Inferior parietal cortex (tissue), 1 donor: ENCODE results near the gene KLHDC7A.

Source experiments
- DNase-seq: peaks from one replicate; pipeline ENCODE4 v3.0.0-alpha.2; 2016; ENCODE audit errors: extremely low spot score

The KLHDC7A gene

DNA sequence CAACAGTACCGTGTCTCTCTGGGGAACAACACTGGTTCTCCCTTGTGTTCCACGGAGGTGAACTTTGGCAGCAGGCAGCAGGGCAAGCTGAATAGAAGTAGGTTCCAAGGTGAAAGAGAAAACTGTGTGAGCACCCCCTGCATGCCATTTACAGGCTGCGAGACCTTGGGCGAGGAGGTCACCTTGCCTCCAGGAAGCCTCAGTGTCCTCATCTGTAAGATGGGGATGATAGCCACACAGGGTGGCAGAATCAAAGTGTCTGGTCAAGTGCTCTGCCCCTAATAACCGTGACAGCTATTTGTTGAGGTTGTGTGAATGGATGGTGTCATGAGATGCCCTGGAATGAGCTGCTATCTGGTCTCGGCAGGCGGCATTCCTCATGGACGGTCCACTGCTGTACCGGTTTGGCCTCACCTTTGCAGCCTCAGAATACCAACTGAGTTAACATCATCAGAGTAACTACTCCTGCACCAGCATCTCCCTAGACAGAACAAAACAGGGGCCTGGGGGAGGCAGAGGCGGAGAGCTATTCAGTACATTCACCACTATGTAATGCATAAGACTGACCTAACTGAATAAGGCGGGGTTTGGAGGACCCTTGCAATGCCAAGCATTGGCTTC, 7.4 kb upstream of the KLHDC7A start:
- no peak for DNase-seq

DNA sequence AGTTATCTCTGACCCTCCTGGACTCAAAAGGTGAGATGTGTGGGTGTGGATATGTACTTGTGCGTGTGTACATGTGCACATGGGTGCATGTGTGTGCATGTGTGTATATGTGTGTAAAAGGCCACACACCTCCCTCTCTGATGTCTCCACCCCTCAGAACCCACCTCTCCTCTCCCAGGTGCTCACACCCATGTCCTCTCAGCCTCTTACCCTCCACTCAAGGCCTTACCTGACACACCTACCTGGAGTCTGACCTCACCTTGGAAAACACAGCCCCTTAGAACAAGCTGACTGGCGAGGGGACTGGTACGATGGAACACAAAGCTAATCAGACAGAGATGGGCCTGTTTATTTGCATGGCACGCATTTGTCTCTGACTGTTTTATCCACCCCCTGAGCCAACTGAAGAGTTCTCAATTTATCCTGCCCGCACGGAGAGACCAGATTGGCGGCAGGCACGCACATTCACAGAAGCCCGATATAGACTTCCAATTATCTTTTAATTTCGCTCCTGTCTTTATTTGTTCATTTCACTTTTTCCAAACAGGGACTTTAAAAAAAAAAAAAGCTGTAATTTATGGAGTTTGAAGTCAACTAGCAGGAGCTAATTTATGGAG, 6.1 kb upstream of the KLHDC7A start:
- no peak for DNase-seq

DNA sequence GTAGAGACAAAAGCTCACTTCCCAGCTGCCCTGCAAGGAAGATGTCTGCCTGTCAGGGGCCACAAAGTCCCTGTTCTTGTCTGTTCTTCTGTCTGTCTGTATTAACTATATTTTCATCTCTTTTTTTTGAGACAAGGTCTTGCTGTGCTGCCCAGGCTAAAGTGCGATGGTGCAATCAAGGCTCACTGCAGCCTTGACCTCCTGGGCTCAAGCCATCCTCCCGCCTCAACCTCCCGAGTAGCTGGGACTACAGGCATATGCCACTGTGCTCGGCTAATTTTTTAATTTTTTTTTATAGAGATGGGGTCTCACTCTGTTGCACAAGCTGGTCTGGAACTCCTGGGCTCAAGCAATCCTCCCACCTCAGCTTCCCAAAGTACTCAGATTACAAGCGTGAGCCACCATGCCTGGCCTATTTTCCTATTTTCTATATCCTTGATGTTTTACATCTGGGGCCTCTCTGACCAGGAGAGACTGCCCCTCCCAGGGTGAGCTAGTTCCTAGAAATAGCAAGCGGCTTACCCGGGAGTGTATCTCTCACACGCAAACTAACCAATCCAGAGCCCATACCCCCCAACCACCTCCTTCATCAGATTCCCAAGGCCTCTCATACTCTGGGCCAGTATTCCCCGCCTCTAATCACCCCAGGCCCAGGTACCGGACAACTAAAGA, 5.4 kb upstream of the KLHDC7A start:
- DNase-seq = no peak

DNA sequence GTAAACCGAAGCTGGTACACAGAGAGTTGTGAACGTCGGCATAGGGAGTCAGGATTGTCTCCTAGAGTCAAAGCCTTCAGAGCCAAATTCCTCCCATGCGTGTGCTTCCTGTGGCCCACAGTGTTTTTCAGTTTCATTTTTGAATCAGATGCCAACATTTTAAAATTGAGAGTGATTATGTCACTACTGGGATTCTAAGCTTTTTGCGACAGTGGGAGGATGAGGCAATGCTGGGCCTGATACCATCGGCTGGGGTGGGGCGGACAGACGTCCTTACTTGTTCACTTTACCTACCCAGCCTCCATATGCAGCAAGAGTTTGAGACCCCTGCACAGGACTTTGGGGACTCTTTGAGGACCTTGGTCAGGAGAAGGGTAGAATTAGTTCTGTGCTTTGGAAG, 1.3 kb upstream of the KLHDC7A start:
- no peak for DNase-seq

DNA sequence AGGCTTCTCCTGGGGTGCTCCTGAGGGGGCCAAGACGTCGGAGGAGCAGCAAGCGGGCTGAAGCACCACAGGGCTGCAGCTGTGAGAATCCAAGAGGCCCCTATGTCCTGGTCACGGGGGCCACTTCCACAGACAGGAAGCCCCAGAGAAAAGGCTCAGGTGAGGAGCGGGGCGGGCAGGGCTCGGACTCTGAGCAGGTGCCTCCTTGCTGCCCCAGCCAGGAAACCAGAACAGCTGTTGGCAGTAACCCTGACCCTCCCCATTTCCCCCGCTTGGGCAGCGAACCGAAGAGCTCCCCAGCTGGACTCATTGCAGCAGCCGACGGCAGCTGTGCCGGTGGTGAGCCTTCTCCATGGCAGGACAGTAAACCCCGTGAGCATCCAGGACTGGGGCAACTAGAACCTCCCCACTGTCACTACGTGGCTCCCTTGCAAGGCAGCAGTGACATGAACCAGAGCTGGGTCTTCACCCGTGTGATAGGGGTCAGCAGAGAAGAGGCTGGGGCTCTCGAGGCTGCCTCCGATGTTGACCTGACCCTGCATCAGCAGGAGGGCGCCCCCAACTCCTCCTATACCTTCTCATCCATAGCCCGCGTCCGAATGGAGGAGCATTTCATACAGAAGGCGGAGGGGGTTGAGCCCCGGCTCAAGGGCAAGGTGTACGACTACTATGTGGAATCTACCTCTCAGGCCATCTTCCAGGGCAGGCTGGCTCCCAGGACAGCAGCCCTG, 625 bp downstream of the KLHDC7A start:
- DNase-seq = no peak

DNA sequence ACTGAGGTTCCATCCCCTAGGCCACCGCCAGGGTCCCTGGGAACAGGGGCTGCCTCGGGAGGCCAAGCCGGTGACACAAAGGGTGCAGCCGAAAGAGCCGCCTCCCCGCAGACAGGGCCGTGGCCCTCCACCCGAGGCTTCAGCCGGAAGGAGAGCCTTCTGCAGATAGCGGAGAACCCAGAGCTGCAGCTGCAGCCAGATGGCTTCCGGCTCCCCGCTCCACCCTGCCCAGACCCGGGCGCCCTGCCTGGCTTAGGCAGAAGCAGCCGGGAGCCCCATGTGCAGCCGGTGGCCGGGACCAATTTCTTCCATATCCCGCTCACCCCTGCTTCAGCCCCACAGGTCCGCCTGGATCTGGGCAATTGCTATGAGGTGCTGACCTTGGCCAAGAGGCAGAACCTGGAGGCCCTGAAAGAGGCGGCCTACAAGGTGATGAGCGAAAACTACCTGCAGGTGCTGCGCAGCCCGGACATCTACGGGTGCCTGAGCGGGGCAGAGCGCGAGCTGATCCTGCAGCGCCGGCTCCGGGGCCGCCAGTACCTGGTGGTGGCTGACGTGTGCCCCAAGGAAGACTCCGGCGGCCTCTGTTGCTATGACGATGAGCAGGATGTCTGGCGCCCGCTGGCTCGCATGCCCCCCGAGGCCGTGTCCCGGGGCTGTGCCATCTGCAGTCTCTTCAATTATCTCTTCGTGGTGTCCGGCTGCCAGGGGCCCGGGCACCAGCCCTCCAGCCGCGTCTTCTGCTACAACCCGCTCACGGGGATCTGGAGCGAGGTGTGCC, 1.4 kb downstream of the KLHDC7A start:
- DNase-seq = no peak

DNA sequence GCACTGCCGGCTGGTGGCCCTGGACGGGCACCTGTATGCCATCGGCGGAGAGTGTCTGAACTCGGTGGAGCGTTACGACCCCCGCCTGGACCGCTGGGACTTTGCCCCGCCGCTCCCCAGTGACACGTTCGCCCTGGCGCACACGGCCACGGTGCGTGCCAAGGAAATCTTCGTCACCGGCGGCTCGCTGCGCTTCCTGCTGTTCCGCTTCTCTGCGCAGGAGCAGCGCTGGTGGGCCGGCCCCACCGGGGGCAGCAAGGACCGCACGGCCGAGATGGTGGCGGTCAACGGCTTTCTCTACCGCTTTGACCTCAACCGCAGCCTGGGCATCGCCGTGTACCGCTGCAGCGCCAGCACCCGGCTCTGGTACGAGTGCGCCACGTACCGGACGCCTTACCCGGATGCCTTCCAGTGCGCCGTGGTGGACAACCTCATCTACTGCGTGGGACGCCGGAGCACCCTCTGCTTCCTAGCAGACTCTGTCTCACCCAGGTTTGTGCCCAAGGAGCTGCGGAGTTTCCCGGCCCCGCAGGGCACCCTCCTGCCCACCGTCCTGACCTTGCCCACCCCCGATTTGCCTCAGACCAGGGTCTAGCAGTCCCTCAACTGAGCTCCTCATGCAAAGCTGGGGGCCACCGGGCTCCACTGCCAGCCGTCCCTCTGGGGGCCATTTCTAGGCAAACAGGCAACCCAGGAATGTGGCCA, 2.1 kb downstream of the KLHDC7A start:
- no peak for DNase-seq

- no peak for DNase-seq
These were observed 3.5 kb downstream of the KLHDC7A start for GRCh38 chr1:18484276-18484675.

DNA sequence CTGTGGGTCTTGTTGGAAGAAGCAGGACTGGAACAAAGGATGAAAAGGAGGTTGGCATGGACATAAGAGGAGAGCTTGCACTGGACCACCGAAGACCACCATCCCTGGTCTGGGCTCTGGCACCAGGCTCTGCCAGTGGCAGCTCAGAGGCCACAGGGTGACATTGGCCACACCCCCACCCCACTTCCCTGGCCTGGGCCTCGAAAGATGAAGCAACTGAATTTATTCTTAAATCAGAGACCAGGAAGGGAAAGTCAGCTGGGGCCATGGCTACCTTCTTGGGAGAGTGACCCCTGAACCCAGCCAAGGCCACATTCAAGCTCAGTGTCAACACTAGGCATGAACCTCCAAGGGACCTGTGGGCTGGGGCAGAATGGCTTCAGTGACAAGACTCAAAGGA, 4.0 kb downstream of the KLHDC7A start:
- DNase-seq = no peak

DNA sequence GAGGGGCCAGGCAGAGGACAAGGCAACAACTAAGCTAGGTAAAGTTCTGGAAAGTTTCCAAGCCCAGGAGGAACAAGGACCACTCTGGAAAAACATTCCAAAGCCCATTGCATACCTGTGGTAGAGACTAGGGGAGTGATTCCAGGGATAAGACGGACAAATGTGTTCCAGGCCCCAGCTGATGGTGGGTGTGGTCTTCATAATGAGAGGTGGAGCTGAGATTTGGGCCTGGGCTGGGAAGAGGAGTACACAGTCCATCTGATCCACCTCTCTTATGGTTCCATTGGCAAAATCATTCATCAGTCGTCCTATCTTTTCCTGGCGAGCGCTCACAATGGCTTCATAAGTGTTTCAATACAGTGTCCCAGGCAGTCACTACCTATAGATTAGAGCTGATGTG, 4.5 kb downstream of the KLHDC7A start:
- DNase-seq = no peak

DNA sequence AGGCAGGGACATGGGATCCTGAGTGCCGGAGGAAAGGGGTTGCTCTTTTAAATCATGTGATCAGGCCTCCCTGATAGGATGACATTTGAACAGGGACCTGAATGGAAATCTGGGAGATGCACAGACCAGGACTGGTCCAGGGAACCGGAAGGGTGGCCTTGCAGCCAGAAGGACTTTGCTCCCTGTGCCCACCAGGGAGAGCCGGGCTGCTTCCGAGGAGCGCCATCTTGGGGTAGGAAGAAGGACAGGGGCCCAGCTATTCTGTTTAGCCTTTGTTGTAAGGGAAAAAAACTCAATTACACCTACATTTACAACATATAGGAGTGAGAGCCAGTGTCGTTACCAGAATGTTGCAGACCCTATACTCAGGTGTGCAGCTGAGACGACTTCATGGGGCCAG, 5.5 kb downstream of the KLHDC7A start:
- no peak for DNase-seq

DNA sequence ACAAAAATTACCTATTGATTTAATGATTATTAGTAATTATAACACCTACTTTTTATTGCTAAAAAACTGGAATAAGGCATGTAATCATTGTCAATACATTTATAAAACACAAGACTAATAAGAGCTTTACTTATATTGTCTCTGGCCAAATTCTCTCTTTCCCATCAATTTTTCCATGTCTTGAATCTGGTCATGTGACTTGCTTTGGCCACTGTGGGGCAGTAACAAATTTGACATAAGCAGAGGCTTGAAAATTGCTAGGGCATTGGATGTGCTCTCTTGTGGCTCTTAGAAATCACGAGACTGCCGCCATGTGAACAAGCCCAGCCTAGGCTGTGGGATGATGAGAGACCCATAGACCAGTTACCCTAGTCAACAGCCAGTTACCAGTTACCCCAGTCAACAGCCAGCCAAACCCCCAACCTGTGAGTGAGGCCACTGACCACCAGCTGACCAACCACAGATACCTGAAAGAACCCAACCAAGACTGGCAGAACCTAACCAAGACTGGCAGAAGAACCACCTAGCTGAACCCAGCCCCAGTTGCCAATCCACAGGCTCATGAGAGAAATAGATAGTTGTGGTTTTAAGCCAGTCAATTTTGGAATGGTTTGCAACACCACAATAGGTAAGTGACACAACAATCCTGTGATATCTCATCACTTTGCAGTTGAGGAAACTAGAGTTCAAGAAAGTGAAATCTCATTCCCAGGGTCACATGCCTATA, 8.8 kb downstream of the KLHDC7A start:
- no peak for DNase-seq

DNA sequence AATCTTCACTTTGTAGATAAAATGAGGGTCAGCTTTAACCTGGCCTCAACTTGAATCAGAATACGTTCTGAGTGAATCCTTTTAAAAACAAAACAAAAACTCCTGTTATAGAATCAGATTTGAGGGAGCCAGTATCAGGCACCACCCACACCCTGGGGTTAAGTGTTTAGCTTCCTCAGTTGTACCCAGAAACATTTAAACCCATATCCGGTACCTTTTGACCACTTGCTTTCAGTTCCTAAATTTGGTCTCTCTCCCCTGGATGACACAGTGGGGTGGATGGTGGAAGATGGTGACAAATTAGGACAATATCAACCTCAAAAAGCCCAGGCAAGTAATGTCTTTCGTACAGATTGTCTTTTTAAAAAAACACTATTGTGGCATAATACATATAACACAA, 10.4 kb downstream of the KLHDC7A start:
- DNase-seq = no peak

- no peak for DNase-seq
These were observed 13.6 kb downstream of the KLHDC7A start for GRCh38 chr1:18494304-18494703.

- no peak for DNase-seq
These were observed 14.9 kb downstream of the KLHDC7A start for GRCh38 chr1:18495635-18496034.

DNA sequence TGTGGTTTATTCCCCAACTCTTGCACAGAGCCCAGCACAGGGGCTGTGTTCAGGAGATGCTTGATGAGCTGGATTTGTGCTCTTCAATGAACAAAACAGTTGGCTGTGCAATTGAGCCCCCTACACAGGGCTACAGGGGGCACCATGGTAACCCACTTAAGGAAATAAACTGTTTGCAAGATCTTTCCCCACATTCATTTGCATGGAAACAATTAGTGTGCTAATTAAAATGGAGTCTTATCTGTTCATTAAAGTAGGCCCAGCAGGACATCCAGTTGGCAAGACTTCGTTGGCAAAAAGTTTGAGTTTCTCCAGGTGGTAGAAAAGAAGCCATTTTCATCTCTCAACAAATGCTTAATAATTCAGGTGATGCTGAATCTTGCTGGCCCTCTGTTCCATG, 15.3 kb downstream of the KLHDC7A start:
- no peak for DNase-seq

DNA sequence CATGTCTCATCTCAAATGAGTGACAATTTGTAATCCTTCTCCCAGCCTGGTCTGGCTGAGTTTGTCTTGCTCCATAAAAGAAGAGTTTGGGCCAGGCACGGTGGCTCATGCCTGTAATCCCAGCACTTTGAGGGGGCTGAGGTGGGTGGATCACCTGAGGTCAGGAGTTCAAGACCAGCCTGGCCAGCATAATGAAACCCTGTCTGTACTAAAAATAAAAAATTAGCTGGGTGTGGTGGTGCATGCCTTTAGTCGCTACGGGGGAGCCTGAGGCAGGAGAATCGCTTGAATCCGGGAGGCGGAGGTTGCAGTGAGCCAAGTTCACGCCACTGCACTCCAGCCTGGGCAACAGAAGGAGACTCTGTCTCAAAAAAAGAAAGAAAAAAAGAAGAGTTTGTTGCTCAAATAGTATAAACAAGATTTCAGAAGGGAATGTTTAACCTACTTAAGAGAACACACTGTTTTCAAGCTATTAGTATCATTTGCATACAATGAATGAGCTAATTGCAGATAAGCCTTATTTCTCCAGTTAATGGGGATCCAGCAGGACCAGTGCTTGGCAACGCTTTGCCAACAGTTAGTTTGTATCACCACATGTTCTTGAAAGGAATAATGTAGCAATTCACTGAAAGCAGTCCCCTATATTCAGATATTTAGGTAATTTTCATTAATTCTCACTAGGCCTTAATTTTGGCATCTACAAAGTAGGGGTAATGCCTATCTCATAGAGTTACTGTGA, 15.9 kb downstream of the KLHDC7A start:
- no peak for DNase-seq

DNA sequence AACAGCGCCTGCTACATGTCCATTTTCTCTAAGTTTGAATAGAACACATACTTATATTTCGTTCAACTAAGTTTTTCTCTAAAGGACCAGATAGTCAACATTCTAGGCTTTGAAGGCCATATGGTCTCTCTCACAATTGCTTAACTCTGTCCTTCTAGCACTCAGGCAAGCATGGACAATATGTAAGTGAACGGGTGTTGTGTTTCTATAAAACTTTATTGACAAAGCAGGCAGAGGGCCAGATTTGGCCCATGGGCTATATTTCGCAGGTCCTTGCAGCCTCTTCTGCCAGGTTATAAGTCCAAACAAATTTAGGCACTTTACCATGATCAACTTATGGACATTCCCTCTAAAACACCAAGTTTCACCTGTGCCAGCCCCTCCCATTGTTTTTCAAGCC, 21.1 kb downstream of the KLHDC7A start:
- no peak for DNase-seq

DNA sequence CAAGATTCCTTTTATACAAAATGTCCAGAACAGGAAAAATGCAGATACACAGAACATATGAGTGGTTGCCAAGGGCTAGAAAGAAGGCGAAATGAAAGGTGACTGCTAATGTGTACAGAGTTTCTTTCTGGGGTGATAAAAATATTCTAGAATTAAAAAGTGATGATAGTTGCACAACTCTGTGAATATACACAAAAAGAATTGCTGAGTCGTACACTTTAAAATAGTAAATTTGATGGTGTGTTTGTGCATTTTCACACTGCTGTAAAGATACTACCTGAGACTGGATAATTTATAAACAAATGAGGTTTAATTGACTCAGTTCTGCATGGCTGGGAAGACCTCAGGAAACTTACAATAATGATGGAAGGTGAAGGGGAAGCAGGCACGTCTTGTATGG, 23.9 kb downstream of the KLHDC7A start:
- no peak for DNase-seq

- no peak for DNase-seq
These were observed 24.9 kb downstream of the KLHDC7A start for GRCh38 chr1:18505666-18506065.
